ENCODE data around the gene ANKRD17. TPM values are rescaled to one million over a fixed set of nuclear protein-coding genes. Genes with fewer than 3 reads are reported as not detected.

ANKRD17 gene
- total and polyA plus RNA-seq, 2 of the 4 experiments (the other 2 are of a cell fraction) = 28.5 to 75.3 TPM

DNA sequence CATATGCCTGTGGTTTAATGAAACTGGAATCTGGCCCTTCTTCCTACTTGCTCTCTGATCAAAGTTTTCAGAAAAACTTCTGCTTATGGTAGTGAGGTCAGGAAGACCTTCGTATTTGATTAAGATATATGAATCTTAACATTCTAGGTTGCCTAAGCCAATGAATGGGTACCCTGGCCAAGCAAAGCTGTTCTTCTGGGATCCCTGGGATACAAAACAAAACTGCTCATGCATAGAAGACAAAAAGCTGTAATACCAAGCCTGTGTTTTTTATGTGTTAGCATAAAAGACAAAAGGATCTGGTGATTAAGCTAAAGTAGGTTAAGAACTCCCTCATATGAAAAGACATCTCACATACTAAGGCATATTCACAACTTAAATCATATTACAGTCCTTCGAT lies 21.6 kb downstream of the ANKRD17 start:
- peaks cover 21 to 51% of the 10 kb centered on the region in 2 experiments for H3K79me1 ChIP-seq (ENCODE audit: low read depth in 1 of 2, low read length in 2 of 2)
- H3K4me1 ChIP-seq (ENCODE audit: control insufficient read depth, insufficient read depth, low read length) = no peaks in the 10 kb centered on the region
- TF ChIP-seq, protein P1, sequence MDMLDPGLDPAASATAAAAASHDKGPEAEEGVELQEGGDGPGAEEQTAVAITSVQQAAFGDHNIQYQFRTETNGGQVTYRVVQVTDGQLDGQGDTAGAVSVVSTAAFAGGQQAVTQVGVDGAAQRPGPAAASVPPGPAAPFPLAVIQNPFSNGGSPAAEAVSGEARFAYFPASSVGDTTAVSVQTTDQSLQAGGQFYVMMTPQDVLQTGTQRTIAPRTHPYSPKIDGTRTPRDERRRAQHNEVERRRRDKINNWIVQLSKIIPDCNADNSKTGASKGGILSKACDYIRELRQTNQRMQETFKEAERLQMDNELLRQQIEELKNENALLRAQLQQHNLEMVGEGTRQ (IDR thresholded peaks at IDR 0.05; ENCODE audit: low read depth, low read length) = no peak
- TF ChIP-seq MAZ (IDR thresholded peaks at IDR 0.05; ENCODE audit: borderline replicate concordance, low read depth, low read length) = no peak
- no peak for TF ChIP-seq CEBPB (IDR thresholded peaks at IDR 0.05; ENCODE audit: low read depth, low read length)
- no peak for TF ChIP-seq RAD21 (IDR thresholded peaks at IDR 0.05; ENCODE audit: low read length)
- TF ChIP-seq MAFK (IDR thresholded peaks at IDR 0.05; ENCODE audit: low read depth, low read length) = no peak
- TF ChIP-seq CHD1 (IDR thresholded peaks at IDR 0.05; ENCODE audit: low read depth, low read length) = no peak
- TF ChIP-seq, protein P2, sequence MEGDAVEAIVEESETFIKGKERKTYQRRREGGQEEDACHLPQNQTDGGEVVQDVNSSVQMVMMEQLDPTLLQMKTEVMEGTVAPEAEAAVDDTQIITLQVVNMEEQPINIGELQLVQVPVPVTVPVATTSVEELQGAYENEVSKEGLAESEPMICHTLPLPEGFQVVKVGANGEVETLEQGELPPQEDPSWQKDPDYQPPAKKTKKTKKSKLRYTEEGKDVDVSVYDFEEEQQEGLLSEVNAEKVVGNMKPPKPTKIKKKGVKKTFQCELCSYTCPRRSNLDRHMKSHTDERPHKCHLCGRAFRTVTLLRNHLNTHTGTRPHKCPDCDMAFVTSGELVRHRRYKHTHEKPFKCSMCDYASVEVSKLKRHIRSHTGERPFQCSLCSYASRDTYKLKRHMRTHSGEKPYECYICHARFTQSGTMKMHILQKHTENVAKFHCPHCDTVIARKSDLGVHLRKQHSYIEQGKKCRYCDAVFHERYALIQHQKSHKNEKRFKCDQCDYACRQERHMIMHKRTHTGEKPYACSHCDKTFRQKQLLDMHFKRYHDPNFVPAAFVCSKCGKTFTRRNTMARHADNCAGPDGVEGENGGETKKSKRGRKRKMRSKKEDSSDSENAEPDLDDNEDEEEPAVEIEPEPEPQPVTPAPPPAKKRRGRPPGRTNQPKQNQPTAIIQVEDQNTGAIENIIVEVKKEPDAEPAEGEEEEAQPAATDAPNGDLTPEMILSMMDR (conservative IDR thresholded peaks at IDR 0.05; ENCODE audit: low read depth, low read length) = no peak
- ChIA-PET CTCF (no interaction called here), POLR2A (ENCODE audit: unreplicated experiment) (no interaction called here)
- intact Hi-C loops (cut with micrococcal nuclease) (no loop called here), in situ Hi-C loops (cut with MboI; ENCODE audit: low sequenced_read_pairs) (no loop called here), dilution Hi-C loops (cut with HindIII; ENCODE audit: low sequenced_read_pairs, unreplicated experiment) (no loop called here)
- no peak overlapping the region for H2AK5ac ChIP-seq (ENCODE audit: low read depth, low read length)
- peaks cover 8% of the 10 kb centered on the region for H3K36me3 ChIP-seq (ENCODE audit: control insufficient read depth, insufficient read depth, low read length)
- no peak overlapping the region for H3K14ac ChIP-seq (replicated peaks; ENCODE audit: low read depth, low read length)
- no peak overlapping the region for H2AK9ac ChIP-seq (replicated peaks; ENCODE audit: low read depth, low read length, poor library complexity)
- no peak overlapping the region for H3K4me3 ChIP-seq (ENCODE audit: insufficient read depth, low read depth, low read length)
- no peak overlapping the region for H4K8ac ChIP-seq (ENCODE audit: low read depth in 2 of 2, low read length in 2 of 2)
- BruUV-seq (replicated peaks) = no TSS peak
- ATAC-seq (ENCODE audit: low read depth) (no peak), DNase-seq (no peak)
- no peak overlapping the region for H3K4me2 ChIP-seq (ENCODE audit: low read depth, low read length)
- peaks cover 7% of the 10 kb centered on the region; the same call in 1 of the 2 replicates for H3K9me1 ChIP-seq (ENCODE audit: insufficient read depth, low read length)
- no peak overlapping the region for H3K56ac ChIP-seq (ENCODE audit: extremely low read depth, insufficient read depth, low read length)
- no peak overlapping the region for H3K18ac ChIP-seq (ENCODE audit: low read depth, low read length)
- H3K4ac ChIP-seq (ENCODE audit: low read depth, low read length) = no peak overlapping the region
- H3K27me3 ChIP-seq (ENCODE audit: control insufficient read depth, insufficient read depth, low read length) = no peaks in the 10 kb centered on the region
- no peak overlapping the region for H3K27ac ChIP-seq (ENCODE audit: insufficient read depth, low read length)
- no peak overlapping the region for H2BK15ac ChIP-seq (ENCODE audit: low read depth, low read length)
- H2BK120ac ChIP-seq (ENCODE audit: low read depth, low read length) = no peak overlapping the region
- no peak overlapping the region for H2AFZ ChIP-seq (replicated peaks; ENCODE audit: low read length, poor library complexity)
- no peak overlapping the region for H4K91ac ChIP-seq (ENCODE audit: insufficient read depth, low read depth, low read length)
- H4K5ac ChIP-seq (ENCODE audit: low read depth, low read length) = no peak overlapping the region
- no peak overlapping the region for H2BK5ac ChIP-seq (ENCODE audit: low read depth, low read length, poor library complexity, severe bottlenecking)
- WGBS, 2 experiments (ENCODE audit: extremely low coverage in 2 of 2, insufficient read length in 1 of 2) = no CpG with 5 or more reads among the region's 2 CpGs
- H3K9ac ChIP-seq (ENCODE audit: low read depth, low read length) = no peak overlapping the region
- H2BK20ac ChIP-seq (ENCODE audit: low read depth, low read length) = no peak overlapping the region
- H3K9me3 ChIP-seq (ENCODE audit: control insufficient read depth, insufficient read depth, low read length) = no peaks in the 10 kb centered on the region
- H3K23ac ChIP-seq (ENCODE audit: low read depth, low read length) = no peak overlapping the region
- H4K20me1 ChIP-seq (ENCODE audit: insufficient read depth, low read length) = peaks cover 43% of the 10 kb centered on the region

Data from IMR-90 (cell line).